H1 (cell line): ENCODE measurements around the gene ZNF575. TPM values are rescaled to one million over a fixed set of nuclear protein-coding genes. Genes with fewer than 3 reads are reported as not detected.

Experiments used
- ATF2 ChIP-seq: IDR thresholded peaks from 2 replicates; pipeline ENCODE4 v1.6.1; 2012; ENCODE audit warnings: low read length, inconsistent platforms
- ATF3 ChIP-seq: IDR thresholded peaks from 2 replicates; pipeline ENCODE4 v1.6.1; 2011; ENCODE audit warnings: low read depth, mild to moderate bottlenecking, low read length; ENCODE audit not compliant: insufficient read depth
- CBX5 ChIP-seq: fragments of 300-800, 300-1000 bp; sonication (generic); IDR thresholded peaks from 2 replicates; pipeline ENCODE4 v1.7.1; 2016; ENCODE audit warnings: antibody characterized with exemption, low read length, low read depth
- CTBP2 ChIP-seq: IDR thresholded peaks from 2 replicates; pipeline ENCODE4 v1.7.0; 2011; ENCODE audit warnings: borderline replicate concordance, mild to moderate bottlenecking, moderate library complexity, mixed read lengths, low read length; ENCODE audit not compliant: insufficient read depth, insufficient read length
- EGR1 ChIP-seq: IDR thresholded peaks from 2 replicates; pipeline ENCODE4 v1.6.1; 2011; ENCODE audit warnings: low read depth, low read length, borderline replicate concordance
- GTF2F1 ChIP-seq: IDR thresholded peaks from 2 replicates; pipeline ENCODE4 v1.6.1; 2012; ENCODE audit warnings: low read depth, low read length, improper control_type of control experiment, borderline replicate concordance
- HDAC6 ChIP-seq: IDR thresholded peaks from one replicate; pipeline ENCODE4 v1.7.1; 2012; ENCODE audit warnings: low read depth, mild to moderate bottlenecking, inconsistent platforms, low read length, moderate library complexity
- JUN ChIP-seq: IDR thresholded peaks from 2 replicates; pipeline ENCODE4 v1.6.1; 2011; ENCODE audit warnings: low read depth, mild to moderate bottlenecking, improper control_type of control experiment, low read length
- KDM4A ChIP-seq: IDR thresholded peaks from one replicate; pipeline ENCODE4 v1.7.1; 2012; ENCODE audit warnings: low read depth, mild to moderate bottlenecking, moderate library complexity, low read length, inconsistent platforms; ENCODE audit not compliant: severe bottlenecking
- MAFK ChIP-seq: IDR thresholded peaks from 2 replicates; pipeline ENCODE4 v1.6.1; 2012; ENCODE audit warnings: low read depth, mild to moderate bottlenecking, improper control_type of control experiment, low read length
- POU5F1 ChIP-seq: IDR thresholded peaks from 2 replicates; pipeline ENCODE4 v1.6.1; 2011; ENCODE audit warnings: low read depth, mild to moderate bottlenecking, low read length, moderate library complexity
- RXRA ChIP-seq: IDR thresholded peaks from 2 replicates; pipeline ENCODE4 v1.6.1; 2011; ENCODE audit warnings: low read depth, mild to moderate bottlenecking, low read length, moderate library complexity; ENCODE audit not compliant: insufficient read depth
- SUZ12 ChIP-seq: fragments of 200-600 bp; sonication (generic); IDR thresholded peaks from 2 replicates; pipeline ENCODE4 v1.6.1; 2012; ENCODE audit warnings: mild to moderate bottlenecking, inconsistent platforms, low read length, moderate library complexity, mixed read lengths
- TAF1 ChIP-seq: IDR thresholded peaks from 2 replicates; pipeline ENCODE4 v1.6.1; 2011; ENCODE audit warnings: mild to moderate bottlenecking, low read depth, low read length
- TEAD4 ChIP-seq: IDR thresholded peaks from 2 replicates; pipeline ENCODE4 v1.6.1; 2012; ENCODE audit warnings: low read depth, low read length, inconsistent platforms, mixed read lengths
- ZNF274 ChIP-seq: IDR thresholded peaks from 2 replicates; pipeline ENCODE4 v1.7.0; 2012; ENCODE audit warnings: low read length, borderline replicate concordance; ENCODE audit errors: extremely low read depth
- polyA plus RNA-seq, 7 experiments: library from polyadenylated mRNA; depleted of rRNA in 3 of 7; stranded (reverse) in 5 of 7; unstranded in 2 of 7; fragments of >200 nt in 5 of 7; fragments of 200-250 nt in 2 of 7; gene quantifications; 1 replicate in 5 of 7; 2 replicates in 1 of 7; 4 replicates in 1 of 7; pipeline versions ENCODE4 v1.2.1 to v1.2.3, GENCODE V29; 2011 to 2013; ENCODE audit warnings: missing spikeins in 2 of 7, mixed read lengths in 2 of 7
- total RNA-seq: library from RNA; stranded (reverse); fragmentation: NEBNext Ultra II Directional; extraction: Animal tissue kit (Norgen Biotek cat#: 25700); gene quantifications from 2 replicates; pipeline ENCODE4 v1.2.1, GENCODE V29; 2021
- TF ChIP-seq, protein P1 (sequence below), 3 experiments: IDR thresholded peaks; 1 replicate in 2 of 3; 2 replicates in 1 of 3; pipeline versions ENCODE4 v1.5.1 to v1.6.1; 2011; ENCODE audit warnings: low read length in 3 of 3, mild to moderate bottlenecking in 3 of 3, inconsistent platforms in 2 of 3, low read depth in 1 of 3, moderate library complexity in 1 of 3; ENCODE audit not compliant: insufficient read depth in 1 of 3; ENCODE audit errors: control extremely low read depth in 1 of 3

The ZNF575 gene
- total and polyA plus RNA-seq, 2 of the 8 experiments (the other 6 are each of a cell fraction or from before 2014, with no cell fraction given) = 0.05 TPM; not detected in 1

- TF ChIP-seq GTF2F1 (no peak), CTBP2 (no peak), POU5F1 (no peak), KDM4A (peak; percentile 17), TAF1 (peak; percentile 35; the same call in 1 of the 2 replicates), JUN (no peak), EGR1 (peak; percentile 68; the same call in 1 of the 2 replicates), ATF3 (no peak), HDAC6 (no peak), ATF2 (no peak), SUZ12 (peak; percentile 29; the same call in 1 of the 2 replicates), RXRA (no peak), ZNF274 (no peak), CBX5 (no peak), TEAD4 (no peak), MAFK (no peak)
- TF ChIP-seq, protein P1, sequence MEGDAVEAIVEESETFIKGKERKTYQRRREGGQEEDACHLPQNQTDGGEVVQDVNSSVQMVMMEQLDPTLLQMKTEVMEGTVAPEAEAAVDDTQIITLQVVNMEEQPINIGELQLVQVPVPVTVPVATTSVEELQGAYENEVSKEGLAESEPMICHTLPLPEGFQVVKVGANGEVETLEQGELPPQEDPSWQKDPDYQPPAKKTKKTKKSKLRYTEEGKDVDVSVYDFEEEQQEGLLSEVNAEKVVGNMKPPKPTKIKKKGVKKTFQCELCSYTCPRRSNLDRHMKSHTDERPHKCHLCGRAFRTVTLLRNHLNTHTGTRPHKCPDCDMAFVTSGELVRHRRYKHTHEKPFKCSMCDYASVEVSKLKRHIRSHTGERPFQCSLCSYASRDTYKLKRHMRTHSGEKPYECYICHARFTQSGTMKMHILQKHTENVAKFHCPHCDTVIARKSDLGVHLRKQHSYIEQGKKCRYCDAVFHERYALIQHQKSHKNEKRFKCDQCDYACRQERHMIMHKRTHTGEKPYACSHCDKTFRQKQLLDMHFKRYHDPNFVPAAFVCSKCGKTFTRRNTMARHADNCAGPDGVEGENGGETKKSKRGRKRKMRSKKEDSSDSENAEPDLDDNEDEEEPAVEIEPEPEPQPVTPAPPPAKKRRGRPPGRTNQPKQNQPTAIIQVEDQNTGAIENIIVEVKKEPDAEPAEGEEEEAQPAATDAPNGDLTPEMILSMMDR (IDR thresholded peaks at IDR 0.05; ENCODE audit: control extremely low read depth in 1 of 3, insufficient read depth in 1 of 3, low read depth in 1 of 3, low read length in 3 of 3) = no peak
These were observed at the start of gene ZNF575 (continued) for GRCh38 chr19:43532962-43533545.
